ENCODE measurements around the gene SORCS3.

SORCS3 gene

DNA sequence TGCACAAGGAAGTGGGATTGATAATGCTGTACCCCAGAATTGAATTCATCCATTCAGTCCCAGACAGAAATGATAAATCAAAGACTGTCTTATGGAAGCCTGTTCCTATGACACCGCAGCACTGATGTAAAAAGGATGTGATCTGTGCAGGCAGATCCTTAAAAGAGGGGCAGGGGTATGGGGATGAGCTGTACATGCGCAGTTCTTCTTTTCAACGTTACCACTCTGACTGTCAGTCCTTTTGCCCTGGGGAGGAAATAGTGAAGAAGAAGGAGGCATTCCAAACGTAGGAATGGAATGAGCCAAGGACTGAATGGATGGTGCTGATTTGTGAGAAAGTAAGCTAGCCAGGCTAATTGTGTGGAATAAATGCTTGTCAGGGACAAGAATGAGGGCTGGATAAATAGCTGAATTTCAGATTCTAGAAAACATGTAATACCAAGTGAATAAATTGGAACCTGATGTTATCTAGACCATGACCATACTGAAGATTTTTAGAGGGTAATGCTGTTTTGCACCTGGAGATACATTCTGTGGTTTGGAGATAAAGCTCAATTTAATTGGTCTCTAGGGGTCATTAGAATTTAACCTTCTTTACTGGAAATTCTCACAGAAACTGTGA is 509.3 kb downstream of the SORCS3 start:
- no peak for FAIRE-seq

DNA sequence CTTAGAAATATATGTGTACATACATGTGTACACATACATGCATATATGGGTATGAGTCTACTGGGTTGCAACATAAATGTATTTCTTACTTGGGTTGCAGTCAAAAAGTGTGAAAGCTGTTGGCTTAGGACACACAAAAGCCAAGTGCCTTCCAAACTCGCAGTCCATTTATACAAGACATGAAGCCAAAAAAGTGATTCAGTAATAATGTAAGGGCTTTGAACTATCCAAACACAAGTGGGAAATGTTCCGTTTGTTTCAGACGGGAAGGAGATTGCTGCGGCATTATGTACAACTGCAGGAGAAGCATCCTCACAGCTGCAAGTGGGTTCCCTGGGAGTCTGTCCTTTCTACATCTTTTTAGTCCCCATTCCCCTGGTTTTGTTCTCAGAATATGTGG is 513.6 kb downstream of the SORCS3 start:
- DNase-seq (ENCODE audit: insufficient read length, low spot score) (no peak), FAIRE-seq (no peak)

More for the DNA sequence above, 509.3 kb downstream of the SORCS3 start:
- DNase-seq (ENCODE audit: insufficient read length, low spot score), result no peak

DNA sequence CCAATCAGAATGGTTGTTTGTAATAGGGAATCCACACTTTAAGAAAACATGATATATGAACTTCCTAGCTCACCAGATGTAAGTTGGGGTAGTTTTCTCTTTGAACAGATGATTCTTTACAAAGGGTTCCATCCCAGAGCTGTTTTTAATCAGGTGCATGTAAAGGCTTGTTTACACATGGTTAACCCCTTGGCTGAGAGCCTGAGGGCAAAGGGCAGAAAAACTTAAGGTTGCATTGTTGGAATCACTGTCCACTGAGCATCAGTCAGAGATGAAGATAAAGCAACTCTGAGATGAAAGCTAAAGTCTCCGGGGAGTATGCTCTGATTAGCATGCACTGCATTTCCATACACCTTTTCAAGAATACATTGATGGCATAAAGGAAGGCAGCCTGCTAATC is 518.2 kb downstream of the SORCS3 start:
- DNase-seq (ENCODE audit: insufficient read length, low spot score) (no peak), FAIRE-seq (no peak)

DNA sequence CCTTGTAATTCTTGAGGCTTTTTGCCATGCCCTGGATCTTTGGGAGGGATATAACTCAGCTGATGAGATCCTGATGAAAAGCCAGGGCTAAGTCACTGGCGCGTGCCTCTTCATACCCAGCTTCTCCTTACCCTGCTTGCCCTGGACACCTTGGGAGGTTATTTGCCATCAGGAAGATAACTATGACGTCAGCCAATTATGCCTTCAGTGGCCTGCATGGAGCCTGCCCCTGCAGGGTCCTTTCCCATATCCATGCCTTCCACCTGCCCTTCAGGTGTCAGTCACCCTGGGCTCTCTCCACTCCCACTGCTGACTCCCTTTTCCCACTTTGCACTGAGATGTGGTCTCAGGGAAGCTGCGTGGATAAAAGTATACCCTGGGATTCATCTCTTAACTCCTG is 520.1 kb downstream of the SORCS3 start:
- FAIRE-seq, result no peak
- DNase-seq (ENCODE audit: insufficient read length, low spot score), result no peak

DNA sequence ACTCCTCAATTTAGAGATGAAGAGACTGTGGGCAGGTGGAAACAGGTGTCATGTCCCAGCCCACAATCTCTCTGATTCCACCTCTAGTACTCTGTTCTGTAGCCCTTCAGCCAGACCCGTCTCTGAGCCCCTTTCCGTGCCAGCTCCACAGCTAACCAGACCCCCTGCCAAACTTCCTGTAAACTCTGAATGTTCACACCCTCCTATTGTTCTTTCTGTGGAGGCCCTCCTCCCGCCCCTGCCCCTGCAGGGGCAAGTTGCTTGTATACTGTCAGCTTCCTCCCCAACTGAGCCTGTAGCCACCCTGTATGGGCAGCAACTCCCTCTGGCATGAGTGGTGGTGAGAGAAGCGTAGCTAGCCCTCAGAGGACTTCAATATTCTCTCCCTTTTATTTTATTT is 520.7 kb downstream of the SORCS3 start:
- FAIRE-seq (no peak), DNase-seq (ENCODE audit: insufficient read length, low spot score) (no peak)

DNA sequence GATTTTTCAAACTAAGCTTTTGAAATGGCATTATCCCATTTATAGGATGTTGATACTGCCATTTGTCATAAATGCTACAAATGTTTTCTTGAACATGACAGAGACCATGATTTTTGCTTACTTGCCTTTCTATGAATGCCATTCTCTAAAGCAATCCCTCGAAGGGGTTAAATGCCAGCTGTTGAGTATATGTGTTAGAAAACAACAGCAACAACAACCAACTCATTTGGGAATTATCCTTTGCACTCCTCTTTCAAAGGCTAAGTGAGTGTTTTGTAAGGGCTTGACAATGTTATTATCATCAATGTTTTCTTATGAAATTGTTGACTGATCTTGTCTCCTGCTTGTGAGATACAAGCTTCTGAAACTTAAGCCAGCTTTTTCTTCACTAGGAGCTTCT is 529.4 kb downstream of the SORCS3 start:
- FAIRE-seq, result no peak
- no peak for DNase-seq (ENCODE audit: insufficient read length, low spot score)

DNA sequence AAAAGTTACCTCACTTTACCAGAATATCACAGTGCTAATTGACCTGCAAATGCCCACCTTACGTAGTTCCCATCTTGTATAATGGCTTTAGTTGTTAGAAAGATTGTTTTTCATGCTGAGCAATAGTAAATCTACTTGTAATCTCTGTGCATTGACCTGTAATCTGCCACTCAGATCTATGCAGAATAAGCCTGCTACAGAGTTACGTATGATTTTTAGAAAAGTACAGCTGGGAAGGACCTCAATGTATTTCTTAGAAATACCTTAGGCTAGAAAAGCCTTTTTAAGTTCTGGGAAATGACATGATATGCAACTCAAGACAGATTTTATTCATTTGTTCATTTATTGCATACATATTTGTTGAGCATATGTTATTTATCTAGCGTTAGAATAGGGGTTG is 530.9 kb downstream of the SORCS3 start:
- DNase-seq (ENCODE audit: insufficient read length, low spot score) (no peak), FAIRE-seq (no peak)

DNA sequence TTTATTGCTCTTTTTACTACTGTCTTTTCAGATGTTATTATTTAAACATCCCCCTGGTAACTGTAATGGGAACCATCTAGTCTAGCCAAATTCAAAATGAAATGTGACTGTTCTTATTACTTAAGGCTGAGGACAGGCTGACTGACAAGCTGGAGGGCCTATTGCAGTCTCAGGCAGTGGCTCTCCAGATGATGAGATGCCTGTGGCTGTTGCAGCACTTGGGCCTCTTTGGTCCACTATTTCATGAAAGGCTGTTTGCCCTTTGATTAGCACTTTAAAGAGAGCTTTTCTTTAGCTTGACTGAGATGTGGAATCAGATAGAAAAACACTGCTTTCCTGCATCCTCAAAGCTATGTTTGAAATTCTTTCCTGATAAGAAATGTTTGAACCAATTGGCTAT is 540.5 kb downstream of the SORCS3 start:
- DNase-seq (ENCODE audit: insufficient read length, low spot score) (no peak), FAIRE-seq (no peak)

DNA sequence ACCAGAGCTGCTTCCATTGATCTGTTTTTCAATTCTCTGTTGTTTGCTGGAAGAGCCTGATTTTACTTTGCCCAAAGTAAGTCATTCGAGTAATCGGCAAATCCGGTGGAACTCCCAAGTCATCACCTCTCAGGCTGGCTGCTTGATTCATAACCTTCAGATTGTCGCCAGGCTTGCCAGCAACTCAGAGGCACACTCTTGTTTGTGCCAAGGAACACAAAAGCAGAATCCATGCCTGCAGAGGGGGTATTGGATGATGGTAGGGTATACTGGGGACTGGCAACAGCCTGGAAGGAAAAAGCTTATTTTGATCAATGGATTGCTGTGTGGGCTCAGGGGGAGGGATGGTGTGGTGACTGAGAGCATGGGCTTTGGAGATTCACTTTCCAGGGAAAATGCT is 542.4 kb downstream of the SORCS3 start:
- DNase-seq (ENCODE audit: insufficient read length, low spot score), result no peak

DNA sequence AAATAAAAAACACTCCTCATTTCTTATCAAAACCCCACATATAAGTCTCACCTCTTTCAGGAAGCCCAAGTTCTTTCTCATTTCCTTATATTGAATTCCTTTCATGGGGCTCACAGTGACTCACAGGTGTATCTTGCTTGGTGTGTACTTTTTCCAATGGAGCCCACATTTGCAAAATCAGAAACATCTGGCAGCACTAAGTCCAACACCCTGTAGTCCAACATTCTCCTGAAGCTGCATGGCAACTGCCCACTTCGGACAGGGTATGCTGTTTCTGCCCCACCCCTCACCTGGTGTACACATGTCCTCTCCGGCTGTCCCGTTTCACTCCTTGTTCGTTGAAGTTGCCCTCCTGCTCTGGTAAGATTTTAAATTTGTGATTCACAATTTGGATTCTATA is 544.1 kb downstream of the SORCS3 start:
- DNase-seq (ENCODE audit: insufficient read length, low spot score) (no peak), FAIRE-seq (no peak)

More for the DNA sequence above, 542.4 kb downstream of the SORCS3 start:
- FAIRE-seq, result no peak

DNA sequence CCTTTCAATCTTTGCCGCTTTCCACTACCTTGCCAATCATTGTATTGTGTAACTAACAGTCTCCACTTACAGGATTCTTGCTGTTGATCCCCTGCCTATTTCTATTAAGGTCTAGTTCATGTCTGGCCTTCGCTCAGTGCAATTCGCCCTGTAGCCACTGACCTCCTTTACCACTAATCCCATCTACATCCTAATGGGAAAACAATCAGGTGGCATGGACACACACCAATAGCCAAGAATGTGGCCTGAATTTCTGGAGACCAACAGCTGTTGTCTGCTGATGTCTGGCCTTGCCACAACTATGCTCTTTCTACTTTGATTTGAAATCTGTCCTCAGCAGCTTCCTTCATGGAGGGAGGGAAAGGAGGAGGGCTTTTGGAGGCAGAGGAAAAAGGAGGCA is 546.2 kb downstream of the SORCS3 start:
- FAIRE-seq (no peak), DNase-seq (ENCODE audit: insufficient read length, low spot score) (no peak)

DNA sequence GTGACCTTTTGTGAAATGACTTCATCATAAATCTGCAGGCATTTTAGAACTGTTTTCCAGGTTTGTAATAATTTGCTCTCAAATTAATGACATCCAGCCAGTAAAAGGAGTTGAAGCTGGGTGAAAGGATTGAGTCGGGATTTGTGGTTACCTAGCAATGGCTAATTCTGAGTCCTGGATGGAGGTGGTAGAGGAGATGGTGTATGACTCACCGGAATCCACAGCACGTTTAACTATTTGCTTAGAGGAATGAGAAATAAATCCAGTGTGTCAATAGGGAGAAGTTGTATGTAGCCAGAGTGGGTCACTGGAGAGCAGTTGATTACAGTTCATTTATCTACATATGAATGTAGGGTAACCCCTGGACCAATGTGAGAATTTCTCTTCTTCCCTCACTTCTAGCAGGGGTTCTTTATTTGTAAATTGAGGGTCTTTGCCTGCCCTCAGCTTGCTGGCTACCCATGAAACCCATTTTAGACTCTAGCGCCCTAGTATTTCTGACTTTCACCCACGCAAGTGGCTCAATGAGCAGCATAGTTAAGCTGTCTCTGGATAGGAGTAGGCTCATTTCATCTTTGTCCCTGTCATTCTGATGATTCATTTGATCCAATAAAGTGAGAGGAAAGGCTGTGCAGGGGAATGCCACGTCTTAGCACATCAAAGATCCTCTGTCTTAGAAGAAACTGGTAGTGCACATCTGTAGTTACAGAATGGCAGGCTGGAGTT is 547.8 kb downstream of the SORCS3 start:
- DNase-seq (ENCODE audit: insufficient read length, low spot score), result no peak
- FAIRE-seq, result no peak

DNA sequence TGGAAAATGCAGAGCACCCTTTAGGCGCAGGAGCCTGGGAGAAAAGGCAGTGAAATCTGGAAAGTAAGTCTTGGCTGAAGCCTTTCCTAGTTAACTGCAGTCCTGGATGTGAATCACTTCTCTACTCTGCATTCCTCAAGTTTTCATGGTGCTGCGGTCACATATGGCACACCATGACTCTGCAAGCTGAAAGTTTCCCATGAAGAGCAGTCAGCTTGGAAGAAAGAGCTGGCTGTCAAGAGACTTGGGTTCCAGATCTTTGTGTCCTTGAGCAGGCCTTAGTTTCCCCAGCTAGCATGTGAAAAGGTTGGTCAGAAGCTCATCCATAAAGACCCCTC is 548.3 kb downstream of the SORCS3 start:
- DNase-seq (ENCODE audit: insufficient read length, low spot score) (no peak), FAIRE-seq (no peak)

DNA sequence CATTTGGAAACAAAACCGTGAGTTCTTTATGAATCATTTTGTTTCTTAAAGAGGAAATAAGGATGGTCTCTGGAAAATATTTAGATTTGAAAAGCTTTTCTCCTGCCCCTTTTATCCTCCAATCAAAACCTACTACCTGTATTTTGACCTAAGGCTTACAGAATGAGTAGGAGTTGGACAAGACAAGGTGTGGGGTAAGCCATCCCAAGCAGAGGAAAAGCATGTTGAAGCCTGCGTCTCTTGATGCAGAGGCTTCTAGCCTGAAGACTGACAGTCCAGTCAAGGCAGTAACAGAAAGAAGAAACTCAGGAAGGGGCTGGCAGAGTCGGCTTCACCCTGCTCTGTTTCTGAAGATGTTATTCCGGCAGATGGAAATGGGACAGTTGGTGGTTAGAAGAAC is 551.1 kb downstream of the SORCS3 start:
- DNase-seq (ENCODE audit: insufficient read length, low spot score), result no peak
- no peak for FAIRE-seq

DNA sequence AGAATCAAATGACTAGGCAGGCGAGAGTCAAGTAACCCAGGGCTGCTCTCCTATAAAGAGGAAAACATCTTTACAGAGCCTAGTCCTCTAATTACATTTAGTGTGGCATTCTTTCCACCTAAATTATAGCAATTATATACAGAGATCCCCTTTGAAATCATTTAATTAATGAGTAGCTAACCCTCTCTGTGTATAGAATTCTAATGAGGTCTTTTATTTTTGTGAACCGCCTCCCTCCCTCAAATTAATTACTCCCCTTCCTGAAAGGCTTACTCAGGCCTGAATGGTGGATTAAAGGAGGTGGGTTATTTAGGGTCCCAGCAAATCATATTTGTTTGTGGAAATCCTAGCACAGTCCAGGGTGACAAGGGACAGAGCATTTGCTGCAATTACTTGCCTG is 551.8 kb downstream of the SORCS3 start:
- DNase-seq (ENCODE audit: insufficient read length, low spot score) (no peak), FAIRE-seq (no peak)

DNA sequence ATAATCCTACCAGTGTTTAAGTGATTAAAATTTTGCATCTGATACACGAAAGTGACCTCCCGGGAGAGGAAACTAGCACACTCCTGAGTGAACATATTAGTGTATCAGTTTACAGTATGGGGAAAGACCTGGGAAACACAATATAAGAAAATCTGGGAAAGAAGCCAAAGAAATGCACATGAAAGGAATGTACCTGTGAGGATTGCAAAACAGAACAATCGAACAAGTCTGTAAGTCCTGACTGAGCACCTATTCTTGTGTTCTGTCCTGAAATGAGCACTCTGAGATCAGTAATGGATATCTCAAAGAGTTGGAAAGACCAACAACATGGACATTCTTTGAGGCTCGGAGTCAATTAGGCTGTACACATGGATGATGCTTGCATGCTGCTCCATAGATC is 554.7 kb downstream of the SORCS3 start:
- no peak for FAIRE-seq
- DNase-seq (ENCODE audit: insufficient read length, low spot score), result no peak

DNA sequence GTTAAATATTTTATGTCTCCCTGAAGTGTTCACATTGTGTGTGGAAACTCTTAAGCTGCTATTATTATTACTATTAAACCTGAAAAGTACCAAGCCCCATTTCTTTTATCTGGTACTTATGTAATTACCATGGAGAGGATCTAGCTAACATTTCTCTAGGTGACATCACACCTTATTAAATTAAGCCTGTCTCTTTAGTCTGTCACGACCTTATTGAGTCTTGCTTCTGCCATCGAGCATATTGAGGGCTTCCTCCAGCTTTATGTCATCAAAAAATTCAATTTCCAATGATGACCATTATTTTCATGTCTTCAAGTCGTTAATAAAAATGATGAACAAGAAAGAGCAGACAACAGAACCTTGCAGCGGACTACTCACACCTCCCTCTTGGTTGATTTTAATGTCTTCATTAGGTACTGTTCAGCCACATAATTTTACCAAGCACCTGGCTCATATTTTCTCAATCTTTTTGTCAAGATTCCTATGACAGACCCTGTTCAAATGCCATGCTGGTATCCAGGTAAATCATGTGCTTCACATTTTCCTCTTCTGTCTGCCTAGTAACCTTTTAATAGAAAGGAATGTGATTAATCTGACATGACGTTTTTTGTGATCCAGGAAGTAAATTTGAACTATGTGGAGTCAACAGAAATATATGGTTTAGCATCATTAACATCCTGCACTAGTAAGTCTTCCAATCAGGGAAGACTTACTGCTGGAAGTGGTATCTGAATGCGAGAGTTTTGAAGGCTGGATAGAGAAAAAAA is 556.7 kb downstream of the SORCS3 start:
- FAIRE-seq, result no peak
- DNase-seq (ENCODE audit: insufficient read length, low spot score), result no peak

DNA sequence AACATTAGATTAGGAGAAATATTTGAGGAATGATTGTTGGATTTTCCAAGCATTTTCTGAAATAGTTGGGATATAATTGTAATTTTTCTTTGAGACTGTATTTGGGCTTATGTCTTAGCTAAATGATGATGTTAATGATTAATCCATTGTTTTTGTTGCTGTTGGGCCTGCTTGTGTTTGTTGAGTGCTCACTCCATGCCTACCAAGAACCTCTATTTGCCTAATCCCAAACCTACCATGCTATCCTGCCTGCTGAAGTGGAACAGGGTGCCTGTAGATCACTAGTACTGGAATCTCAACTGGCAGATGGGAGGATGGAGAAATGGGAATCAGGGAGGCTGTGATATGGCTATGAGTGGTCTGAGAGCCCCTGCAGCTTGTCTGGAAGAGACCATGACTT is 565.5 kb downstream of the SORCS3 start:
- no peak for FAIRE-seq
- no peak for DNase-seq (ENCODE audit: insufficient read length, low spot score)

DNA sequence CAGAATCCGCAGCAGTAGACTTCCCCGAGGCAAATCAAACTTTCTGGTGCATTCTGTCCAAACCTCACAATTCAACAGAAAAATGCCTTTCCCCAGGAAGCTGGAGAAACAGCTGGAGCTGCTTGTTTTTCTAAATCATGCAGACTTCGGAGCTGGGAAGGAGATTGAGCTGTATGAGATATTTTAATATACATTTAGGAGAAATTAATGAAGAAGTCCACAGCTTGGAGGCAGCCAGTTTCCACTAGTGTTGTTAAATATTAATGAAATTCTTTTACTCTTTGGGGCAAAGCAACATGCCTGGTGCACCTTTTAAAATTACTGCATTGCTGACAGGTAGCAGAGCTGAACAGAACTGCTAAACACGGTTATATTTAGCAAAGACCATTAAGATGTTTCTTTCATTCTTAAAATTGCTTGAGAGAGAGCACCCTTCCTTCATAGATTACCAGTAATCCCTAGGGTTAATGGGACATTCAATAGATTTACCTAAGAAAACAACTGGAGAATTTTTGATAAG is 566.4 kb downstream of the SORCS3 start:
- FAIRE-seq (no peak), DNase-seq (ENCODE audit: insufficient read length, low spot score) (no peak)

DNA sequence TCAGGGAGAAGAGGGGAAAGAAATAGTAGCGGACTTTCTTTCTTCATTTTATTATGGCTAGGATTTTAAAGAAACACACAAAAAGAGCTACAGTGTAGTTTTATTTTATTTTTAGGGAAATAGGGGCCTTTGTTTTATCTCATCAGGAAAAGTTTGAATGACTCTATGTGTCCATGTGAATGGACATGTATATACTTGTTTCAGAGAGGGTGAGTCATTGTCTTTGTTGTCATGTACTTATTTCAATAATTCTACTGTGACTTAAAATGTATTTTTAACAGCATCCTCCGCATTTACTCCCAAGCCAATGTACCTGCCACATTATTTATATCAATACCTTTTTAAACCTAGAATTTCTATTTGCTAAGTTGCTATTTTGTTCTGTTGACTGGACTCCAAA is 569.5 kb downstream of the SORCS3 start:
- DNase-seq (ENCODE audit: insufficient read length, low spot score), result no peak
- FAIRE-seq, result no peak

DNA sequence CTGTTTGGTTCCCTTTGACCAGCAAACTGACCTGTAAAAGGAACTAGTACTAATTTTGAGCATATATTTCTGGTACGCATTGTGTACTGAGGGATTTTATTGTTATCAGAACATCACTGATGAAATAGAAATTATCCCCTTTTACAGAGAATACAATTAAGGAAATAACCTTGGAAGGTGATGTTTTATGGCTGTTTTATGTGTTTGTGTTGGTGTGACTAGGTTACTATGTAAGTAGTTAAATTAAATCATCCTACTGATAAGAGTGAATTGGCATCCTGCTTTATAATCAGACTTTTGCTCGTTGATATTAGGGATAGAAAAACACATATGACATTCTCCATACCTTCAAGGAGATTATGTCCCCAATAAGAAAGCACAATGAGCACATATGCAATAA is 596.6 kb downstream of the SORCS3 start:
- DNase-seq (ENCODE audit: insufficient read length, low spot score) (no peak), FAIRE-seq (no peak)
